NAMALWA (cell line): ENCODE data around the gene TENM4.

Experiments
- DNase-seq: peaks from one replicate; pipeline ENCODE4 v3.0.0-alpha.2; 2015; ENCODE audit warnings: low spot score

TENM4 gene

GRCh38 chr11:78972590-78972989 is 468.2 kb downstream of the TENM4 start:
- DNase-seq: no peak

GRCh38 chr11:78972177-78972576 is 468.7 kb downstream of the TENM4 start:
- DNase-seq: no peak

GRCh38 chr11:78967811-78968210 is 473.0 kb downstream of the TENM4 start:
- DNase-seq: no peak

GRCh38 chr11:78965432-78965831 is 475.4 kb downstream of the TENM4 start:
- no peak for DNase-seq

GRCh38 chr11:78961937-78962701 is 478.7 kb downstream of the TENM4 start:
- no peak for DNase-seq

GRCh38 chr11:78961247-78961646 is 479.6 kb downstream of the TENM4 start:
- no peak for DNase-seq

- no peak for DNase-seq
Observed at GRCh38 chr11:78958444-78958843, 482.4 kb downstream of the TENM4 start.

GRCh38 chr11:78957476-78958245 is 483.2 kb downstream of the TENM4 start:
- no peak for DNase-seq

- DNase-seq: no peak
Observed at GRCh38 chr11:78954696-78955095, 486.1 kb downstream of the TENM4 start.

GRCh38 chr11:78954261-78954660 is 486.6 kb downstream of the TENM4 start:
- no peak for DNase-seq

- DNase-seq: no peak
Observed at GRCh38 chr11:78952890-78953289, 487.9 kb downstream of the TENM4 start.

- no peak for DNase-seq
Observed at GRCh38 chr11:78952175-78952574, 488.7 kb downstream of the TENM4 start.

GRCh38 chr11:78949976-78950690 is 490.7 kb downstream of the TENM4 start:
- no peak for DNase-seq

GRCh38 chr11:78946945-78947902 is 493.6 kb downstream of the TENM4 start:
- no peak for DNase-seq

- DNase-seq: no peak
Observed at GRCh38 chr11:78943841-78944240, 497.0 kb downstream of the TENM4 start.

GRCh38 chr11:78943154-78943553 is 497.7 kb downstream of the TENM4 start:
- no peak for DNase-seq

GRCh38 chr11:78941226-78941851 is 499.5 kb downstream of the TENM4 start:
- no peak for DNase-seq

GRCh38 chr11:78940500-78941225 is 500.2 kb downstream of the TENM4 start:
- no peak for DNase-seq

- DNase-seq: no peak
Observed at GRCh38 chr11:78938971-78939370, 501.9 kb downstream of the TENM4 start.

- no peak for DNase-seq
Observed at GRCh38 chr11:78938036-78938435, 502.8 kb downstream of the TENM4 start.
